ENCODE measurements around the gene PLCH2.

PLCH2 gene

DNA sequence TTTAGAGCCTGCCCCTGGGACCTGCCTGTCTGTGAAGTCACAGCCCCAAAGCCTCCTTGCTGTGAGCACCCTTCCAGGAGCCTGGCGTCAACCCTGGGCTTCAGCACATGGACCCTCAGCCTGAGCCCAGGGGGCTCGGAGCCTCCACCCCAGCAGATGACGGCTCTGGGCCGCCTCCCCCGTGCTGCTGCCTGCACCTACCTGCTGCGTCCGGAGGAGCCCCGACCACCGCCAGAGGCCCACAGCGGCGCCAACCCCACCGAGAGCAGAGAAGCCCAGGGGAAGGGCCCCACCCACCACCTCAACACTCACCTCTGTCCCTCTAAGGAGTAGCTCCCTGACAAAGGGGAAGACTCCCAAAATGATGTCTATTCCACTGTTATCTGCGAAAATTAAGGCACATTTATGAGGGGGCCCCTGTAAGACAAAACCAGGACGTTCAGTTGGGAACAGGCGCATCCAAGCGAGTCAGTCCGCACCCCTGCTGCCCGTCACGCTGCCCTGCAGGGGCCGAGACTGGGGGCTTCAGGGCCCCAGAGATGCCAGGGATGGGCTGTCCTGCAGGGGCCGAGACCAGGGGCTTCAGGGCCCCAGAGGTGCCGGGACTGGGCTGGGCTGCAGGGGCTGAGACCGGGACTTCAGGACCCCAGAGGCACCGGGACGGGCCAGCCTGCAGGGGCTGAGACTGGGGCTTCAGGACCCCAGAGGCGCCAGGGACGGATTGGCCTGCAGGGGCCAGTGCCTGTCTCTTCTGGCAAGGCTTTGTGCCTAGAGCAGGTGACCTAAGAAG is 34.5 kb downstream of the PLCH2 start:
- DNase-seq (ENCODE audit: low spot score), result no peak
- in situ Hi-C loops (cut with MboI; ENCODE audit: low pct_unique_long_range_greater_than_20kb, low sequenced_read_pairs, unreplicated experiment), result no loop called here
- TF ChIP-seq CTCF (IDR thresholded peaks at IDR 0.05; ENCODE audit: extremely low read depth, insufficient read depth, missing control alignments), result no peak

- no peak for DNase-seq (ENCODE audit: low spot score)
- TF ChIP-seq CTCF (IDR thresholded peaks at IDR 0.05; ENCODE audit: extremely low read depth, insufficient read depth, missing control alignments), result no peak
- in situ Hi-C loops (cut with MboI; ENCODE audit: low pct_unique_long_range_greater_than_20kb, low sequenced_read_pairs, unreplicated experiment), result no loop called here
Measured at GRCh38 chr1:2512862-2513421, 36.9 kb downstream of the PLCH2 start.

DNA sequence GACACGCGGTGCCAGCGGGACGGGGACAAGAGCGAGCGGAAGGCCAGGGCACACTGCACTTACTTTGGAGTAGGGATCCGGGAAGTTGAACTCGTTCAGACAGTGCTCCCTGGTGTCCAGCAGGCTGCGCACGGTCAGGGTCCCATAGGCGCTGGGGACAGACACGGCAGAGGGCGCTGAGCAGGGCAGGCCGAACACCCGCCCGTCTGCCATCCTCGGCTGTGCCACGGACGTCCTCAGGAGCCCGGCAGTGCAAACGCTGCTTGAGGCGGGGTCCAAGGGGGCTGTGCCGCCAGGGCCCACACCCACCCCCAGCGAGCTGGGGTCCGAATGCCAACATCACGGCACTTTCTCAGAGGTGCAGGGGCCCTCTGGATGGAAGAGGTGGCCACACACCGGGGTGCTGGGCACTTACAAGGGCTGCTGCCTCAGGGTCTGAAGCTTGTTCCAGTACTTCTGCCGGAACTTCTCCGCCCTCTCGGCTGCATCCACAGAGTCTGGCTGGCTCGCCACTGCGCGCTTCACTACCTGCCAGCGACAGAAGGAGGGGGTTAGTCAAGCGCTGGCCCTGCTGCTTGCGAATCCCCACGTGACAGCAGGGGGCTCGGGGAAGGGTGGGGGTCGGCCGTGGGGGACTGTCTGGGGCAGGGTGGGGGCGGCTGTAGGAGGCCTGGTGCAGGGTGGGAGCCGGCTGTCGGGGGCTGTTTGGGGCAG is 38.0 kb downstream of the PLCH2 start:
- no peak for DNase-seq (ENCODE audit: low spot score)
- in situ Hi-C loops (cut with MboI; ENCODE audit: low pct_unique_long_range_greater_than_20kb, low sequenced_read_pairs, unreplicated experiment), result no loop called here
- no peak for TF ChIP-seq CTCF (IDR thresholded peaks at IDR 0.05; ENCODE audit: extremely low read depth, insufficient read depth, missing control alignments)

DNA sequence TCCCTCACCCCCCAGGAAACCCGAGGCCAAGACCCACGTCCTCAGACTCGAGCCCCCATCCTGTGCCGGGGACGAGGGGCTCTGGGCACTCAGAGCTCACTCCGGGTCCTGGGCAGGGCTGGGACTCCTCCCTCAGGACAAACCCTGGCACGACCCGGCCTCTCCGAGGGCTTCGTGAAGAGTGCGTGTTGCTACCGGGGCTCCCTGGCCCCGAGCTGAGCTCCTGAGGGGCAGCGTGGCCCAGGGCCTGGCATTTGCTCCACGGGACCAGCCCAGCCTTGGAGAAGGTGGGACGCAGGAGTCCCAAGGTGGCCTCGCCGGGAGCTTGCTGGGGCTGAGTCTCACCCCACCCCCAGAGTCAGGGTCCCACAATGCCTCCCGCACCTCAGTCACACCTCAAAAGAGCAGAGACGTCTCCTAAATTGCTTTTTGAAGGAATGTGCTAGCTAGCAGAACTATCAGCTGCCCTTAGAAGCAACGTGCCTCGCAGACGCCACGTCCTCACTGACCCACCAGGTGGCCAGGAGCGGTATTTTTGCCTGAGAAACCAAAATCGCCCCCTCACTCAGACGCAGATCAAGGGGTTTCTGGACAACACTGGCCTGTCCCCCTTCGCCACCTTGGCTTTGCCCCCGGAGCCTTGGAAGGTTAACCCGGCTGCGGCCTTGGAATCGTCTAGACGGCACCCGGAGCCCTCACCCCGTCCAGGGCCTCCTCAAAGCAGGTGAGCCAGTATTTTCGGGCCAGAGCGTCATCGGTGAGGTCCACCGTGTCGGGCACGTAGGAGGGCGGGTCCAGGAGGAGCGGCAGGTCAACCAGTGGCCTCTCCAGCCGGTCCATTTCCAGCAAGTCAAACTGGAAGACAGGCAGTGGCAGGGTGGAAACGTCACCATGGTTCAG is 39.0 kb downstream of the PLCH2 start:
- in situ Hi-C loops (cut with MboI; ENCODE audit: low pct_unique_long_range_greater_than_20kb, low sequenced_read_pairs, unreplicated experiment), result no loop called here
- no peak for TF ChIP-seq CTCF (IDR thresholded peaks at IDR 0.05; ENCODE audit: extremely low read depth, insufficient read depth, missing control alignments)
- DNase-seq (ENCODE audit: low spot score), result no peak

GRCh38 chr1:2515763-2516080 is 39.6 kb downstream of the PLCH2 start:
- no peak for TF ChIP-seq CTCF (IDR thresholded peaks at IDR 0.05; ENCODE audit: extremely low read depth, insufficient read depth, missing control alignments)
- no peak for DNase-seq (ENCODE audit: low spot score)
- in situ Hi-C loops (cut with MboI; ENCODE audit: low pct_unique_long_range_greater_than_20kb, low sequenced_read_pairs, unreplicated experiment), result no loop called here

- DNase-seq (ENCODE audit: low spot score), result no peak
- no peak for TF ChIP-seq CTCF (IDR thresholded peaks at IDR 0.05; ENCODE audit: extremely low read depth, insufficient read depth, missing control alignments)
- in situ Hi-C loops (cut with MboI; ENCODE audit: low pct_unique_long_range_greater_than_20kb, low sequenced_read_pairs, unreplicated experiment), result no loop called here
Measured at GRCh38 chr1:2516124-2516523, 40.0 kb downstream of the PLCH2 start.

Measured in GM13977 (cell line).